ENCODE data around the gene PBX2. TPM values are rescaled to one million over a fixed set of nuclear protein-coding genes. Genes with fewer than 3 reads are reported as not detected.

PBX2 gene
- total RNA-seq = 48.5 and 59.4 TPM in 2 replicates

GRCh38 chr6:32190054-32190851 is at the start of gene PBX2:
PBX2 (minus strand) TSS chr6:32190202; CDS start chr6:32189915, 287 bp downstream.

DNA sequence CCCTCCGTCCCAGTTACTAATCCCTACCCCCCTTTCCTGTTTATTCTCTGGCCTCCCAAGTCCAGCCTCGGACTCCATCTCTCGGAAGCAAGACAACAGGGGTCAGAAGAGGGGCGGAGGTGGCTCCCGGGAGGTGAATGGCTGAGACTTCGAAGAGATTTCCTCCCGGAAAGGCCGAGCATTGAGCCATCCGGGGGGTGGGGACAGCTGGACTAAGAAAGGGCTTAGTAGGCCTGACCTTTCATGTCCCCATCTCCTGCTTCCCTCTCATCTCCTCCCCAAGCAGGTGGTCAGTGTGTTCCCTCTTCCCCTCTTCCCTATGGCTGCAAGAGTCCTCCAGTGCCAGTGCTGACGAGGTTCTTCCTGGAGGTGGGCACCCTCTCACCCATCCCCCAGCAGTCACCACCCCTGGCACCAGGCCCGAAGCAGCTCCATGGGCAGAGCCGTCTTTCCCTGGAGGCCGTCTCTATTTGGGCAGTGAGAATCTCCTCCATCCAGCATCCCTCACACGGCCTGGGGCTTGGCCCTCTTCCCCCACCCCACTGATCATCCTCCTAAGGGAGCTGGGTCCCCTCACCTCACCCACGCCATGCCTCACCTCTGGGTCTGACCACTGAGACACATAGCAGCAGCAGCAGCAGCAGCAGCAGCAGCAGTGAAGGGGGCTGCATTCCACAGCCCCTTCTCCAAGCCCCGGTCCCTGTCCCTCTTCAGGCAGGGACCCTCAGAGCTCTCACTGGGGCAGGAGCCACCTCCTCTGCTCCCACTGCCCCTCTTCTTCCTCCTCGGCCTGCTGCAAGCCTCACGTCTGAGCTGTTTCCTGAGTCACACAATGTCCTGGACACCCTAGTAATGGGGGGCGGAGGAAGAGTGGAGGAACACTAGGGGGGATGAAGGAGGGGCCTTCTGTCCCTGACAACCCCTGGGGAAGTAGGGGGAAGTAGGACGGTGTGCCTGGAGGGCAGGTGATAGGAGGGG is 33.5 kb upstream of the PBX2 start, which contains the start of gene NOTCH4:
Gene NOTCH4, minus strand, starts transcription at position 810 of the 978 bp plus-strand sequence. Its CDS starts 139 bp downstream, at position 671.

GRCh38 chr6:32192608-32193039 is 2.6 kb upstream of the PBX2 start, which contains the start of gene GPSM3:
GPSM3 (minus strand) TSS chr6:32192643; CDS start chr6:32192513, 130 bp downstream.

DNA sequence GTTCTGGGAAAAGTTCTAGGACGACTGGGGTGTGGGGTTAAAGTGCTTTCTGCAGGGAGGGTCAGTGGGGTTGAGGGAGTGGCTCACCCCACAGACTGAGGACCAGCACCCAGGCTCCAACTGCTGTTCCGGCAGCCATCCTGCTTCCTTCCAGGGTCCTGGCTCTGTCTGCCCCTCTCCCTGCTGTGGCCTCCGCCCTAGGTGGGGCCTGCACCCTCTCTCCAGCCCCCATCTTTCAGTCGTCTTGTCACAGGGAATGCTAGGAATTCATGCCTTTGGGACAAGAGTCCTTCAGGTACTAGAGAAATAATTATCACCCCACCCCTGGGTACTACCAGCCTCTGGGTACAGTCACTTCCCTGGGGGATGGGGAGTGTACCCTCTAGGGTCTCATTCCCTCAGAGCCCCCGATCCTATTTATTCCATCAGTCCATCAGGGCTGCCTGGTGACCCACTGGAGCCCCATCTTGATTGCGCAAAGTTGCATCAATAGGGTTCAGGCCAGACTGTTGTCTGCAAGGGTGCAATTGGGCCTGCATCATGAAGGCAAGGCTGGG is 5.8 kb downstream of the PBX2 start, which contains the start of gene AGER:
Gene AGER, minus strand, starts transcription at position 170 of the 557 bp plus-strand sequence. Its CDS starts 31 bp downstream, at position 139.

GRCh38 chr6:32177788-32178546 is 12.0 kb downstream of the PBX2 start, which contains the start of gene RNF5:
RNF5 (plus strand) TSS chr6:32178405; CDS start chr6:32178512, 107 bp downstream.

DNA sequence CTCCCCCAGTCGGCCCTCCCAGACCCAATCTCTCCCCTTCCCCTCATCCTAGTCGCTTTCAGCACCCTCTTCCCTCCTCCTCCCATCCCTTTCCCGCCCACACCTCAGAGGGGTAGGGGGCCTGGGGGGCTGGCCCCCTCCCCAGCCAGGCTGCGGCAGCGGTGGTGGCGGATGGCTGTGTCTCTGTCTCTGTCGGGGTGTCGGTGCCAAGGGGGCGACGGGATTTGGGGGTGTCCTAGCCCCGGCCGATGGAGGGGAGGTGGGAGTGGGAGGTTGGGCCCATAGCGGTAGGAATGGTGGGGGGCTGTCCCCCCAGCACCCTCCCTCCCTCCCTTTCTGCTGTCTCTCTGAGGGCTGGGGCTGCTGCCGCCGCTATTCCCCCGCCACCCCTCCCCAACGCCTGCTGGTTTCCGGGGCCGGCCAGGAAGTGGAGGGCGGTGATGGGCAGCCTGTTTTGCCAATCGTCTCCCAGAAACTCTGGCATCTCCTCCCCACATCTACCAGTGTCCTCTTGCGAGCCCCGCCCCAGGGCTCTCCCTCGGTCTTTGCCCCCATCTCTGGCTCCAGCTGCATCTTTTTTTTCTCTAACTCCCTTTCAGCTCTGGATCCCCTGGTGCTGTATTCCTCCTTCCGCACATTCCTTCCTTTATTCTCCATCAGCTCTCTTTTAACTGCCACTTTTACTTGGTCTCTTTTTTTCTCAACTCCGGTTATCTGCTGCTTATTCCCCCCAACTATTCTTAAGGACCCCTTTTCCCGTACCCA is 14.1 kb downstream of the PBX2 start, which contains the start of gene AGPAT1:
Gene AGPAT1, minus strand, starts transcription at position 374 of the 765 bp plus-strand sequence. CDS start 4,588 bp downstream, outside the sequence.

GRCh38 chr6:32164295-32164694 is 25.7 kb downstream of the PBX2 start, which contains the start of gene EGFL8:
EGFL8 (plus strand) TSS chr6:32164595; CDS start chr6:32166166, 1,571 bp downstream.

GRCh38 chr6:32153564-32154513 is 36.2 kb downstream of the PBX2 start, which contains the start of gene PPT2:
PPT2 (plus strand) TSS chr6:32154141; CDS start chr6:32154595, 454 bp downstream.

GRCh38 chr6:32151863-32152768 is 37.9 kb downstream of the PBX2 start, which contains the start of gene PRRT1:
PRRT1 (minus strand) TSS chr6:32151939; CDS start chr6:32151827, 112 bp downstream.

Other genes starting within 250 kb of the PBX2 start
- gene CFB, start 244.1 kb downstream of the PBX2 start, total RNA-seq = 1.3 and 7.9 TPM in 2 replicates
- gene NELFE, start 231.2 kb downstream of the PBX2 start, total RNA-seq = 118 and 128 TPM in 2 replicates
- 33.7 and 49.4 TPM in 2 replicates for gene SKIC2, start 231.0 kb downstream of the PBX2 start, total RNA-seq
- gene DXO, start 218.1 kb downstream of the PBX2 start, total RNA-seq = 10.6 and 12.7 TPM in 2 replicates
- 0.65 and 0.91 TPM in 2 replicates for gene C4A, start 208.1 kb downstream of the PBX2 start, total RNA-seq
- 0.32 and 1.1 TPM in 2 replicates for gene C4B, start 175.4 kb downstream of the PBX2 start, total RNA-seq
- gene CYP21A2, start 151.8 kb downstream of the PBX2 start, total RNA-seq = not detected in 2 replicates
- gene TNXB, start 80.9 kb downstream of the PBX2 start, total RNA-seq = under 0.01 and 0.15 TPM in 2 replicates
- 15.3 and 15.7 TPM in 2 replicates for gene ATF6B, start 62.0 kb downstream of the PBX2 start, total RNA-seq
- 7.4 and 9.7 TPM in 2 replicates for gene FKBPL, start 59.9 kb downstream of the PBX2 start, total RNA-seq
- gene PRRT1, start 38.3 kb downstream of the PBX2 start, total RNA-seq = under 0.01 and 0.30 TPM in 2 replicates
- gene PPT2, start 36.1 kb downstream of the PBX2 start, total RNA-seq = 22.2 and 36.1 TPM in 2 replicates
- gene EGFL8, start 25.6 kb downstream of the PBX2 start, total RNA-seq = 0.65 and 1.4 TPM in 2 replicates
- gene AGPAT1, start 14.1 kb downstream of the PBX2 start, total RNA-seq = 5.3 and 8.1 TPM in 2 replicates
- 44.2 and 47.7 TPM in 2 replicates for gene RNF5, start 11.8 kb downstream of the PBX2 start, total RNA-seq
- under 0.01 and 0.46 TPM in 2 replicates for gene AGER, start 5.9 kb downstream of the PBX2 start, total RNA-seq
- gene GPSM3, start 2.4 kb upstream of the PBX2 start, total RNA-seq = 3.8 and 5.2 TPM in 2 replicates
- gene NOTCH4, start 33.9 kb upstream of the PBX2 start, total RNA-seq = 42.4 and 52.3 TPM in 2 replicates
- not detected in 2 replicates for gene TSBP1, start 181.7 kb upstream of the PBX2 start, total RNA-seq
- not detected in 2 replicates for gene BTNL2, start 217.0 kb upstream of the PBX2 start, total RNA-seq
- gene HLA-DRA, start 249.7 kb upstream of the PBX2 start, total RNA-seq = not detected in 2 replicates

All from epithelial cell of umbilical artery (primary cell).